ENCODE measurements around the gene RFNG.

DNA sequence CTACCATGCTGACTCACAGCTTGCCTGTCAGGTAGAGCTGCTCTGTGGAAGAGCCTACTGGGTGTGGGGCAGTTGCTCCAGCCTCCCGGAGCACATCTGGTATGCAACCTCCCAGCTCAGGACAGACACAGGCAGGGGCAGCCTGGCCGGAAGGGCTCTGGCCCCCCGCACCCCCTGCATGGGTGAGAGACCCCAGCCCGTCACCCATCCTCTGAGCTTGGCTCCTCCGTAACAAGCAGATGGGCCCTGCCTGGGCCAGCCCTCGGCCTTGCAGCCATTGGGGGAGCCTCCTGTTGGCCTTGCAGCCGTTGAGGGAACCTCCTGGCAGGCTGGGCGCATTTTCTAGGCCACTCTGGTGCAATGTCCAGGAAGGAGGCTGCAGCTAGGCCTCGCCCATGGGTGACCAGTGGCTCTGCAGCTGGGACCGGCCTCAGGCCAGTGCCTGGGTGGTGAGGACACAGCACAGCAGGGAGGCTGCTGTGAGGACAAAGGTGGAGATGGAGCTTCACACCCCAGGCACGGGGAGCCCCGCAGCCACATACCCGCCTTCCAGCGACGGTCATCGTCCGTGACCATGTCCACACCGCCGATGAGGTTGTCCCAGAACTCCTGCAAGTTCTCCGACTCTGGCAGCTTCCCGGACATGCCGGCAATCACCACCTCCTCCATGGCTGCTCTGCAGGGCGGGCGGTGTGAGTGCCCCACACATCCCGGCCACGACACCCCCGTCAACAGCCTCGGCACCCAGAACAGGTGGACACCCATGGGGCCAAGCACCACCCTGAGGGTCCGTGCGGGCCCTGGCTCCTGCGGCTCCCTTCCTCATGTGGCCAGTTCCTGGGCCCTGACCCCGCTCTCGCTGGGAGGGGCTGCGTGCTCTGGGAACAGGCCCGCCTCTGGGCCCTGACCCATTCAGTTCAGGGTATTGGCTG lies 44.4 kb upstream of the RFNG start:
- TF ChIP-seq FOXJ3 (CRISPR knock-in tag; IDR thresholded peaks at IDR 0.05; ENCODE audit: borderline replicate concordance) = no peak
- no peak for TF ChIP-seq MBD4 (IDR thresholded peaks at IDR 0.05; ENCODE audit: borderline replicate concordance, low read length)
- no peak for TF ChIP-seq AFF4 (CRISPR knock-in tag; IDR thresholded peaks at IDR 0.05)
- TF ChIP-seq ZFP36L1 (CRISPR knock-in tag; IDR thresholded peaks at IDR 0.05) = peak; percentile 33; the same call in 1 of the 2 replicates
